CD4-positive, alpha-beta T cell treated with Interleukin-21 for 1 hour (primary cell): ENCODE results near the gene CHRNE.

ENCODE experiments used
- DNase-seq: peaks from one replicate; pipeline ENCODE4 v3.0.0-alpha.2; 2020

Gene CHRNE

GRCh38 chr17:4903051-4903818, at the start of gene CHRNE:
Gene CHRNE, minus strand, starts transcription at chr17:4903098. Its CDS starts 35 bp downstream, at chr17:4903063.
- peak; percentile 84 for DNase-seq

- DNase-seq: no peak
Measured at GRCh38 chr17:4951486-4951885, 48.6 kb upstream of the CHRNE start.

GRCh38 chr17:4950746-4951204, 47.9 kb upstream of the CHRNE start, which contains the start of gene ENO3:
Gene ENO3, plus strand, starts transcription at chr17:4951119. Its CDS starts 711 bp downstream, at chr17:4951830.
- no peak for DNase-seq

- DNase-seq: no peak
Measured at GRCh38 chr17:4950075-4950745, 47.3 kb upstream of the CHRNE start.

- peak; percentile 89 for DNase-seq
Measured at GRCh38 chr17:4949321-4950074, 46.6 kb upstream of the CHRNE start.

GRCh38 chr17:4948931-4949320, 46.0 kb upstream of the CHRNE start:
- DNase-seq: peak; percentile 79

- peak; percentile 94 for DNase-seq
Measured at GRCh38 chr17:4948166-4948930, 45.5 kb upstream of the CHRNE start, which contains the start of gene PFN1. Gene PFN1, minus strand, starts transcription at chr17:4948530. Its CDS starts 136 bp downstream, at chr17:4948394.

- peak; percentile 79 for DNase-seq
Measured at GRCh38 chr17:4947411-4948165, 44.7 kb upstream of the CHRNE start.

- DNase-seq: no peak
Measured at GRCh38 chr17:4947010-4947410, 44.1 kb upstream of the CHRNE start.

- no peak for DNase-seq
Measured at GRCh38 chr17:4946312-4946976, 43.5 kb upstream of the CHRNE start.

GRCh38 chr17:4945944-4946280, 43.0 kb upstream of the CHRNE start:
- DNase-seq: no peak

- peak; percentile 75 for DNase-seq
Measured at GRCh38 chr17:4945176-4945943, 42.5 kb upstream of the CHRNE start.

- peak; percentile 29 for DNase-seq
Measured at GRCh38 chr17:4944554-4945175, 41.8 kb upstream of the CHRNE start.

GRCh38 chr17:4944163-4944553, 41.3 kb upstream of the CHRNE start:
- peak; percentile 70 for DNase-seq

- DNase-seq: no peak
Measured at GRCh38 chr17:4942760-4943508, 40.0 kb upstream of the CHRNE start.

GRCh38 chr17:4941319-4941610, 38.4 kb upstream of the CHRNE start:
- DNase-seq: no peak

GRCh38 chr17:4940555-4941318, 37.8 kb upstream of the CHRNE start:
- DNase-seq: peak; percentile 46

GRCh38 chr17:4939796-4940554, 37.1 kb upstream of the CHRNE start, which contains the start of the genes RNF167 and SLC25A11:
Gene RNF167, plus strand, starts transcription at chr17:4940268. Its CDS starts 642 bp downstream, at chr17:4940910.
Gene SLC25A11, minus strand, starts transcription at chr17:4940046. Its CDS starts 136 bp downstream, at chr17:4939910.
- DNase-seq: peak; percentile 100
